ENCODE measurements around the gene NSD1. TPM values are rescaled to one million over a fixed set of nuclear protein-coding genes. Genes with fewer than 3 reads are reported as not detected.

Gene NSD1
- total RNA-seq, 1 donor from 2014 or later, result 82.1 TPM

- no peak for DNase-seq (ENCODE audit: low spot score)
Observed at GRCh38 chr5:177307544-177308363, 174.2 kb downstream of the NSD1 start.

GRCh38 chr5:177308740-177309139 is 175.2 kb downstream of the NSD1 start:
- no peak for DNase-seq (ENCODE audit: low spot score)

- peak; percentile 70 for DNase-seq (ENCODE audit: low spot score)
Observed at GRCh38 chr5:177309351-177310191, 176.0 kb downstream of the NSD1 start.

- DNase-seq (ENCODE audit: low spot score), result no peak
Observed at GRCh38 chr5:177310332-177310731, 176.8 kb downstream of the NSD1 start.

GRCh38 chr5:177310757-177311391 is 177.3 kb downstream of the NSD1 start:
- DNase-seq (ENCODE audit: low spot score), result no peak

- no peak for DNase-seq (ENCODE audit: low spot score)
Observed at GRCh38 chr5:177311392-177311722, 177.8 kb downstream of the NSD1 start.

- peak; percentile 96 for DNase-seq (ENCODE audit: low spot score)
Observed at GRCh38 chr5:177311723-177312648, 178.4 kb downstream of the NSD1 start, which contains the start of gene MXD3. Gene MXD3 (minus strand): TSS chr5:177311898. CDS start chr5:177311830, 68 bp downstream.

GRCh38 chr5:177312649-177313181 is 179.1 kb downstream of the NSD1 start:
- DNase-seq (ENCODE audit: low spot score), result no peak

- DNase-seq (ENCODE audit: low spot score), result no peak
Observed at GRCh38 chr5:177313561-177314259, 180.1 kb downstream of the NSD1 start.

GRCh38 chr5:177314376-177315342 is 181.1 kb downstream of the NSD1 start:
- no peak for DNase-seq (ENCODE audit: low spot score)

GRCh38 chr5:177315411-177315810 is 181.8 kb downstream of the NSD1 start:
- DNase-seq (ENCODE audit: low spot score), result no peak

GRCh38 chr5:177316005-177316404 is 182.4 kb downstream of the NSD1 start:
- no peak for DNase-seq (ENCODE audit: low spot score)

GRCh38 chr5:177317959-177318377 is 184.4 kb downstream of the NSD1 start:
- peak; percentile 87 for DNase-seq (ENCODE audit: low spot score)

- DNase-seq (ENCODE audit: low spot score), result no peak
Observed at GRCh38 chr5:177319913-177320588, 186.5 kb downstream of the NSD1 start.

- DNase-seq (ENCODE audit: low spot score), result no peak
Observed at GRCh38 chr5:177320879-177321278, 187.3 kb downstream of the NSD1 start.

- DNase-seq (ENCODE audit: low spot score), result no peak
Observed at GRCh38 chr5:177325868-177326381, 192.4 kb downstream of the NSD1 start.

- DNase-seq (ENCODE audit: low spot score), result peak; percentile 32
Observed at GRCh38 chr5:177327539-177328522, 194.3 kb downstream of the NSD1 start.
